Stimulated activated naive CD4-positive, alpha-beta T cell treated with Interleukin-2 at 50 U/mL for 16 hours (primary cell): Measurements from ENCODE around the gene BTN1A1.
"Not testable (repeated sequence)": the region's sequence is repeated elsewhere in the genome, so short reads cannot be mapped to it uniquely, and the experiment has no call there.

Experiments used
- DNase-seq: peaks from one replicate; lab custom pipeline; 2025; lab: John Stamatoyannopoulos, UW

Gene BTN1A1

DNA sequence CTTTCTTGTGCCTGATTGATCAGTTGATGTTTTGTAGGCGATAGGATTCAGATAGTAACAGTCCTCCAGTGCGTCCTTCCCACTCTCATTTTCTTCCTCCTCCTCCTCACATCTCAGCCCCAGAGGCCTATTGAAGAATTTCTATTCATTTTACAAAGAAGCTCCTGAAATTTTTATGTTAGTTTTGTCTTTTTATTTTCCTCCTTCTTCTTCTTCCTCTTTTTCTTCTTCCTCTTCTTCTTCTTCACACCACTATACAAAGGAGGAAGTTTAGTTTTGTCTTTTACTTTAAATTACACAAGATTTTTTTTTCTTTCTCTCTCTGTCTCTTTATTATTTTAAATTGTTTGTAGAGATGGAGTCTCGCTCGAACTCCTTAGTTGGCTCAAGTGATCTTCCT, 23.2 kb upstream of the BTN1A1 start:
- DNase-seq, result no peak

DNA sequence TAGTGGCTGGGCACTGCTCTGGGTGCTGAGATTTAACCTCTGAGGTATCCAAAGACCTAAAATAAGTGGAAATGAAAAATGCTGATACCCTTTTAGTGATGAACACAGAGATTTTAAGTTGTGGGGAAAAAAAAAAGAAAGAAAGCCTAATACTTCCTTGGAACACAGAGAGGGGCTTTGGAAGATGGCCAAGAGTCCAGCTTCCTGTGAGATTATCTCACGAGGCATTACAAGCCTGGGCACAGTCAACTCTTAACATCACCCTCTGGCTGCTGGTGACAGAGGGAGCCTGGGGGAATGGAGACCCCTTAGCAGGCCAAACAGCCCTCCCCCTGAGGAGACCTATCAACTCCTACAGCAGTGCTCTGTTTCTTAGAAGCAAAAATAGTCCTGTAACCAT, 22.7 kb upstream of the BTN1A1 start:
- DNase-seq, result no peak

DNA sequence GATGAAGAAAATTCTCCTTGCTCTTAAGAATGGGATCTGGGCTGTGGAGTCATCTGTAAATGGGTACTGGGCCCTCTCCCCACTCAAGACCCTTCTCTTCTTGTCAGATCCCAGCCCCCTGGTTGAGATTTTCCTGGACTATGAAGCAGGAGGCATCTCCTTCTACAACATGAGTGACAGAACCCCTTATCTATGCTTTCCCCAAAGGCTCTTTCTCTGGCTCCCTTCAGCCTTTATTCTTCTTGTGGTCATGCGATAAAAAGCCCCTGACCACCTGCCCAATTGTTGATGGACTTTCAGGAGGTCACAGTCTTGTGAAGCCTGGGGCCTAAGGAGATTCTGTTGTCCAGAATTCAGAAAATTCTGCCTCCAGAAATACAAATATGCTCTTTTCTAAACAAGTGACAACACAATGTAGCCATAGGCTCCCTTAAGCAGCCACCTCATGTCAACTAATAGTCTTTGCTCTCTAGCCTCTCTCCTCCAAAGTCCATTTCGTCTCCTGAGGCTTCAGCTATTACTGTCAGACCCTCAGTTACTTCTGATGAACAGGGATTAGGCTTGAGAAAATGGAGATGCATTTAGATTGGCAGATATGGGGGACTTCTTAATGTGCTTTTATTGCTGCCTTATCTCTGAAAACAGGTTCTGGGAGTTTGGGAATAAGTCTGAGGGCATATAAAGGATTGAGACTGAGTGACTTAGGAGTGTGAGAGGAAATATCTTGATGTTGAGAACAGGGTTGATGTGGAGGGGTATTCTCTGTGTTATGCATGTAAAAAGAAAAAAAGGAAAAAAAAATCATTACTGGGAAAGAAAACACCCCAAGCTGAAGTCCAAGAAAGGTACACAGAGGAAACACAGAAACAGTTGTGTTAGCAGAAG, 21.8 kb upstream of the BTN1A1 start:
- no peak for DNase-seq

DNA sequence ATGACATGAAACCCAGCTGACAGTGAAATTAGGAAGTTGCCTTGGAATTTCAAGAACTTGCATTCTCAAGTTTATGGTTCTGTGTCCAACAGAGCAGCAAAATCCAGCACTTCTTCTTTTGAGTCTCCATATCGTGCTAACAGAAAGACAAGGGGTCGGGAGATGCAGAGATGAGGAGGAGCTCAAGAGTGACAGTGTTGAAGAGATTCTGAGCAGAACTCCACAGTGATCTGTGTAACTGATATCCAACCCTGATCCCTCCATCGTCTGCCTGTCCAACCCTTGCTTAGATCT, 21.2 kb upstream of the BTN1A1 start:
- DNase-seq, result no peak

DNA sequence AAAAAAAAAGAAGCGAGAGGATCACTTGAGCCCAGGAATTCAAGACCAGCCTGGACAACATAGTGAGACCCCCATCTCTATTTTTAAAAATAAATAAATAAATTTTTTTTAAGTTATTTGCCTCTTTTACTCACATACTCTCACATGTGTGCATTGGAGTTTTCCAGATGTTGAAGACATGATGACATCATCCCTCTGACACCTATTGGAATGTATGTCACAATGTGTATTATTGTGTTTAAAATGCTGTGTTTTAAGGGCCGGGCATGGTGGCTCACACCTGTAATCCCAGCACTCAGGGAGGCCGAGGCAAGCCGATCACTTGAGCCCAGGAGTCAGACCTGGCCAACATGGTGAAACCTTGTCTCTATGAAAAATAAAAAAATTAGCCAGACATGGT, 17.8 kb upstream of the BTN1A1 start:
- DNase-seq, result no peak

DNA sequence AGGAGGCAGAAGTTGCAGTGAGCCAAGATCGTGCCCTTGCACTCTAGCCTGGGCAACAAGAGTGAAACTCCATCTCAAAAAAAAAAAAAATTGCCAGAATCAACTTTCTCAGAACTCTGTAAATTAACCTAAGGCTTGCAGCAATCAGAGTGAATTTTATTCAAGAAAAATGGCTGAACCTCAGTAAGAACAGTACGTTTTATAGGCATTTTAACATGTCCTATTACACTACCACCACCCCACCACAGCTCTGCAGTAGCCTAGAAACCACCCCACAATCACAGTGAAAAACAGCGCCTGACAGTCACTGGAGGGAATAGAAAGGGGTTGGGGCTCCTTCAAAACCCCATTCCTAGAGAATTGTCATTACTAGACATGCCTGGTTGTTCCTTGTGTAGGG, 16.4 kb upstream of the BTN1A1 start:
- no peak for DNase-seq

DNA sequence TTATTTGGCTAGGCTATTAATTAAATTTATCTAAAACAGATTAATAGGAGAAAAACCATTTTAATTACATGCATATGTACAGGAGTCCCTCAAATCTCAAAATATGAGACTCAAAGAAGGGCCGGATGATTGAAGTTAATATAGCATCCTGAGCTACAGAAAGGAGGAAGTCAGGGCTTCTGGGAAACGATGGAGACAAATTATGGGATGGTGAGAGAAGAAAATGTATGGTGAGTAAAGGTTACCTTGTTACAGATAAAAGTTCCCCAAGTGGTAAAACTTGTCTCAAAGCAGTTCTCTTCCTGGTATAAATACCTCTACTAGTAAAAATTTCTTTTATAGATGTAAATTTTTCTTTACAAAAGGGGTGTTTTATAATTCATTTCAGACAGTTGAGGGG, 15.9 kb upstream of the BTN1A1 start:
- no peak for DNase-seq

DNA sequence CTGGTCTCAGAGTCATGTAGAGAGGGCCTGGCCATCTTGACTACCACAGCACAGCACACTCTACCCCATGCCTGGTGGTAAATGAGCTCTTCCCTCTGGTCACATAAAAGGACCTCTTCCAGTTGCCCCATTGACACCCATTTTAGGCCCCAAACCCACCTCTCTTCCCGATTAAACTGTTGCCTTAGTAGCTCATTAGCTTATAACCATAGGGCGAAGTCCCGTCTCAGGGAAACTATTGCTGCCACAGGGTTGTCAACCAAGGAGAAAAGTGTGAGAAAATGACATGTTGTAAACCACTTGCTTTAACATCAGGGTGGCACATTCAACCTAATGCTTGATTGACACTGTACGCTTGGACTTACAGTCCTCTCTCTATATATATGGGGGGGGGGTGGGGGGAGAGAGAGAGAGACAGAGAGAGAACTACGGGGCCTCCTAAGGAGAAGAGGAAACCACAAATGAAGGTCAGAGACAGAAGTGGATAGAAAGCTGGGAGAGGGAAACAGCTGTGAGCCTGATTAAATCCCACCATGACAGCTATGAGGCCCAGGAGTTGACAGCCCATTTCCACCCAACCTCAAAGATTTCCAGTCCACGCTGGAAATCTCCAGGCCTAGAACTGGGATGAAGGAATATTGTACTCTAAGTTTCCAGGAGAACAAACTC, 14.9 kb upstream of the BTN1A1 start:
- no peak for DNase-seq

DNA sequence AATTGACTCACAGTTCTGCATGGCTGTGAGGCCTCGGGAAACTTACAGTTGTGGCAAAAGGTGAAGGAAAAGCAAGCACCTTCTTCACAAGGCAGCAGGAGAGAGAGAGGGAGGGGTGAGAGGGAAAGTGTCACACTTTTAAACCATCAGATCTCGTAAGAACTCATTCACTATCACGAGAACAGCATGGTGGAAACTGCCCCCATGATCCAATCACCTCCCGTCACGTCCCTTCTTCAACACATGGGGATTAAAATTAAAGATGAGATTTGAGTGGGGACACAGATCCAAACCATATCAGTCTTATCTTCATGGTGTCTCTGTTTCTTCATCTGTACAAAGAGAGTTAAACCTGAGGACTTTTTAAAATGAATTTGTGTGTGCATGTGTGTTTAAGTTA, 13.7 kb upstream of the BTN1A1 start:
- no peak for DNase-seq

DNA sequence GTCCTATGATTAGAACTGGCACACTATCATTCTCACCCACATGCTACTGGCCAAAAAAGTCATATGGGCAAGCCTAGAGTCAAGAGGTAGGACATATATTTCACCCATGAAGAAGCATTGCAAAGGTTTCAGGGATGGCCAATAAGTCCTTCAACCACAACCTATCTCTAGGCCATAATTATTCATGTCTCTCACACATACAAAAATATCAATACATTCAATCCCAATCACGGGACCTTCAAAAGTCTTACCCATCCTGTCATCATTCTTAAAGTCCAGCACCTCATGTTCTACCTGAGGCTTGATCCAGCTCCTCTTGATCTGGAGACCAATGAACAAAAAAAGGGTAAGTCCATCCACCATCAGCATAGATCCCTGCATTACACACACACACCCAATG, 12.6 kb upstream of the BTN1A1 start:
- no peak for DNase-seq

DNA sequence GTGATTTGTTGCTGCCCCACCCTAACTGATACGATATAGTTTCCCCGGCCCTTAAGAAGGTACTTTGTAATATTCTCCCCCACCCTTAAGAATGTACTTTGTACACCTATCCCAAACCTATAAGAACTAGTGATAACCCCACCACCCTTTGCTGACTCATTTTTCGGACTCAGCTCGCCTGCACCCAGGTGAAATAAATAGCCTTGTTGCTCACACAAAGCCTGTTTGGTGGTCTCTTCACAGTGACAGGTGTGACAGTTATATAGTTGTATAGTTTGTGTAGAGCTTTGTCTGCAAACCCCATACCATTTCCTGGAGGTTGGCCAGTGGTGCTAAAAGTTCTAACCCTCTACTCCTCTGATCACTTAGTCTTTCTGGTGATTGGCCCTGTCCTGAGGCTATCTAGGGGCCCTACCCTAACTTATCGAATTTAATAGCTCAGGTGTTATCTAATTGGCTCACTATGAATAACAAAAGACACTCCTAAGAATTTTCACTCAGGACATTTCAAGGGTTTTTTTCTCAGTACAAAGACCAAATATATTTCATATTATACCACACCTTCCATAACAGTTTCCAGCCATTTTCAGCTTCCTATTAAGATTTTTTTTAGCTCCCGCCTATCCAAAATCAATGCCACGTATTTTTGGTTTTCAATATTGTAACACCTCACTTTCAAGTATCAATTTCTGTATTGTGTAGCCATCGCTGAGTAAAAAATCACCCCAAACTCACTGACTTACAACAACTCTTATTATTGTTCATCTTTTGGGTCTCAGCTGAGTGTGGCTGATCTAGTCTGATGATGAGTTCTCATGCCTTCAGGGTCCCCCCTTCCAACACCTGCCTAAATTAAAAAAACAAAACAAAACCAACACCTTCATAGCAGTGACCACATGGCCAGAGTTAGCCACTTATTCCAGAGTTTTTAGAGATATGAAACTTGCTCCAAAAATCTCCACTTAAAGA, 9.8 kb upstream of the BTN1A1 start:
- DNase-seq, result no peak

DNA sequence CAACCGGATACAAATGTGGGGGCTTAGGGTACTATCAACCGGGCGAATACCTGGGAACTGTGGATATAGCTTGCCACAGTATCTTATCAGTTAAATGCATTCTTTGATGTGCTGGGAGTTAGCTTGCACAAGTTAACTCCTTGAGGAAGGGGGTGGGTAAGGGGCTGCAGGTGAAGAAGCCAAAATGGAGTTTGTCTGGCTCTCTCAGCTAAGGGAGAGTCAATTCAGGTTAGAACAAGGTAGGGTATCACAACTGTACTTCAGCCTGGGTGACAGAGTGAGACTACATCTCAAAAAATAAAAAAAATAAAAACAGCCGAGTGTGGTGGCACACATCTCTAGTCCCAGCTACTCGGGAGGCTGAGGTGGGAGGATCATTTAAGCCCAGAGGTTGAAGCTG, 8.5 kb upstream of the BTN1A1 start:
- DNase-seq, result no peak

DNA sequence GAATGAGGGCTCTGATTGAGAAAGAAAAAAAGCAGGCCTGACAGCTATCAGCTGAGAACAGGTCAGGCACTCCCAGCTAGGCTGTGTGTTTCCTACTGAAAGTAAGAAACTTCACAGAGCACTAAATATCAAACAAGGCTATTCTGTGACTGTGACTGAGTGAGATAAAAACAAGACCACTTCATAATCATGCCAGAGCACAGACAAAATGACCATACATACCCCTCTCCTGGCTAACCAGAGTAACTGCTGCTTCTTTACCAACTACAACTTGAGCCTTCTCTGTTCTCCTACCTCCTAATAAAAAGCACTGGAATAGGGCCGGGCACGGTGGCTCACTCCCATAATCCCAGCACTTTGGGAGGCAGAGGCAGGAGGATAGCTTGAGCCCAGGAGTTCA, 6.8 kb upstream of the BTN1A1 start:
- no peak for DNase-seq

DNA sequence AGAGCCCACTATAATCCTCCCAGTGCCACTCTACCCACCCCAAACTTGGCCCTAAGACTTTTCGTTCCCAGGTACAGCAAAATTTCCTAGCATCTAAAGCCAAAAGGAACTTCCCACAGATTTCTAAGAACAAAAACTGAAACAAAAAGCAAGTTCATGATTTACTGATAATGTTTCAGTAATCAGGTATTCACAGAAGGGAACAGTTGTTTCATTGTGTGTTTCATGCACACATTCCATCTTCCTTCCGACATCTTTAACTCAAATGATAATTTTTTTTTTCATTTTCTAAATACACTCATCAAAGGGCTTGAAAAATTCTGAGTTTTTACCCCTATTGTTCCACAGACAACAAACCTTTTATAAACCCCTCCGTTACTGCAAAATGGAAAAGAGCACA, 6.0 kb upstream of the BTN1A1 start:
- no peak for DNase-seq

DNA sequence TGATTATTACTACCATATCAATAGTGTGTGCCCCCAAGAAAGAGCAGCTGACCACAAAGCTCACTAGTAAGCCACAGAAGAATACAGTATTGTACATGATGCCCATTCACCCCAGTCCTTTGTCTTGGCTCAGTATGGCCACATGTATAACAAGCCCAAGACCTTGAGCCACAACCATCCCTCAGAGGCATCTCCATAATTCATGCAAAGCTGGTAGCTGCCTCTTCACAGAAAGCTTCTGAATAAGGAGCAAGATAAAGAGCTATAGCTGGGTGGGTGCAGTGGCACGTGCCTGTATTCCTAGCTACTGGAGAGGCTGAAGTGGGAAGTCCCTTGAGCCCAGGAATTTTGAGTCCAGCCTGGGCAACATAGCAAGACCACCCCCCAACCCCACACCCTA, 4.8 kb upstream of the BTN1A1 start:
- no peak for DNase-seq

DNA sequence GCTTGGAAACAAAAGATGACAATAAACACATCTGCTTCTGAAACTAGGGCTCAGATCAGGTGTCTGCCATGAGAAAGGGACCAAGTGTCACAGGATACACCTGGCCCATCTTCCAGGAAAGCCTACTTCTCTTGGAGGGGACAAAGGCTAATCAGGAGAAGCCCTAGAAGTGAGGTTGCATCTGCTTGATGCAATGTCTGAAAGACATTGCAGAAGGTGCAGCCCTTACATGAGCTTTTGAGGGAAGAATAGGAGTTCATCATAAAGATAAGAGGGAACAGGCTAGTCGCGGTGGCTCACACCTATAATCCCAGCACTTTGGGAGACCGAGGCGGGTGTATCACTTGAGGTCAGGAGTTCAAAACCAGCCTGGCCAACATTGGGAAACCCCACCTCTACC, 2.5 kb upstream of the BTN1A1 start:
- no peak for DNase-seq

DNA sequence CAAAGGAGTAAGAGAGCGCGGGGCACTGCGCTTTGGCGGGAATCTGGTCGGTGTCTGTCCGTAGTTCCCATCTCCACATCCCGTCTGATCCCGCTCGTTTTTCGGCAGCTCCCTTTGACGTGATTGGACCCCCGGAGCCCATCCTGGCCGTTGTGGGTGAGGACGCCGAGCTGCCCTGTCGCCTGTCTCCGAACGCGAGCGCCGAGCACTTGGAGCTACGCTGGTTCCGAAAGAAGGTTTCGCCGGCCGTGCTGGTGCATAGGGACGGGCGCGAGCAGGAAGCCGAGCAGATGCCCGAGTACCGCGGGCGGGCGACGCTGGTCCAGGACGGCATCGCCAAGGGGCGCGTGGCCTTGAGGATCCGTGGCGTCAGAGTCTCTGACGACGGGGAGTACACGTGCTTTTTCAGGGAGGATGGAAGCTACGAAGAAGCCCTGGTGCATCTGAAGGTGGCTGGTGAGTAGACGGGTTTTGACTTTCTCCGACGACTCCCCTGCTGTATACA, 1.4 kb downstream of the BTN1A1 start:
- DNase-seq, result peak; percentile 24

DNA sequence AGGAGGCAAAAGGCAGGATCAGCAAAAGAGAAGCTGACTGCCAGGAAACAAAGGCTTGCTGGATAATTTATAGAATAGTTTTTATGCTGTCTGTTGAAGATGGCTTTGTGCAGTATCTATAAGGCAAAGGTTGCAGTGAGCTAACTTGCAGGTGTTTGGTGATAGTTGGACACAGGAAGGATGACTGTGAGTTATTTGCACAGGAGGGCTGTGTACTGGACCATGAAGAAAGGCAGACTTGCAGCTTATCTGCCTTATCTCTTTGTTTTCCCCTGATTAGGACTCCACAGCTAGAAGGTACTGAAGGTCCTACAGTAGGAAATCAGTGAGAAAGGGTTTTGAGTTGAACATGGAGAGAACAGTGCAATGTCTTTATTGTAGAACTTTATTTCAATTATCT, 2.1 kb downstream of the BTN1A1 start:
- no peak for DNase-seq

DNA sequence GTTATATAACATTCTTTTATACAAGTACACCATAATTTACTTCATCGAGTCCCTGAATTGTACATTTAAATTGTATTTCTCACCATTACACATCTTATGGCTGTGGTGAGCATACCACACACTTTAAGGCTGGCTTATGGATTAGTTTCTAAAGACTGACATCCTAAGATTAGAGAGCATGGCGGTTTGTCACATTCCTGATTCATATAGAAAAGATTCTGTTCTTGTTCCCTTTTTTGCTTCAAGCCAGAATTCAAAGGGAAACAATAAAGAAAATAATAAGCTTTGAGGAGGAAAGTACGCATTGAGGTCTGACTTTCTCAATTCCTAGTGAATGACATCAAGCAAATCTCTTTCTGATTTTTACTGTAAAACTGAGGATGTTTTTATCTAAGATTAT, 2.5 kb downstream of the BTN1A1 start:
- no peak for DNase-seq

DNA sequence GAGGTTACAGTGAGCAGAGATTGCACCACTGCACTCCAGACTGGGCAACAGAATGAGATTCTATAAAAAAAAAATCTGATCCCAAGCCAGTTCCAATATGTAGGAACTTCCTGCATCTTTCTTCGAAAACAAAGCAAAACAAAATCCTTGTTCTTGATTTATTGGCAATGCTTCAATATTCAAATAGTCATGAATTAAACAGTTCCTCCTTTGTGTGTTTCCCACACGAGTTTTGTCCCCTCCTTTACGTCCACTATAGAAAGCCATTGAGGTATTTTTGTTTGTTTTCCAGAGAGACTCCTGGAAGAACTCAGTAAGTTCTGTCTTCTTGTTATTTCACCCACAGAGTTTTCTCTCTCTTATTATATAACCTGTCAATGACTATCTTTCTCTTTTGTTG, 7.6 kb downstream of the BTN1A1 start:
- no peak for DNase-seq

DNA sequence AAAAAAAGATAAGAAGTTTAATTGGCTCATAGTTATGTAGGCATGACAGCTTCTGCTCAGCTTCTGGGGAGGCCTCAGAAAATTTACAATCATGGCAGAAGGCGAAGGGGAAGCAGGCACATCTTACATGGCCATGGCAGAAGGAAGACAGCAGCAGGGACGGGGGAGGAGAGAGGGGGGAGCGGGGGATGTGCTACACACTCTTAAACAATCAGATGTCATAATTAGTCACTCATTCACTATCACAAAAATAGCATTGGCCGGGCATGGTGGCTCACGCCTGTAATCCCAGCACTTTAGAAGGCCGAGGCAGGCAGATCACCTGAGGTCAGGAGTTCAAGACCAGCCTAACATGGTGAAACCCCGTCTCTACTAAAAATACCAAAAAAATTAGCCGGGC, 10.9 kb downstream of the BTN1A1 start:
- not testable (repeated sequence) for DNase-seq

DNA sequence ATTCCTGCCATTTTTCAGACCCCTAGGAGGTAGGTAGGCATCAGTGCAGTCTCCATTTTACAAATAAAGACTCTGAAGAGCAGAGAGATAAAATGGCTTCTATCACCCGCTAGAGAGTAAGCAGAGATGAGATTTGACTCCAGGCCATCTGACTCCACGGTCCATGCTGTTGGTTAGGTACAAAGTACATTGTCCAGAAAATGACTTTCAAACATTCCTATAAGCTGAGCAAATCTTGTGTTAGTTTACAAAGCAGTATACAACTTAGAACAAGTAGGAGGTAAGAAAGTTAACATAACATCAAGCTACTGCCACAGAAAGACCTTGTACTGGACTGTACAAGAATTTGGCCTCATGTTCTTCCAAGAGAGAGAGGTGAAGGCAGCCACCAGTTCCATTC, 14.9 kb downstream of the BTN1A1 start:
- no peak for DNase-seq
